Erythroblast (primary cell): ENCODE measurements around the gene STX8.

Experiments
- GATA1 ChIP-seq: IDR thresholded peaks from 2 replicates; pipeline ENCODE4 v1.6.1; 2011; ENCODE audit warnings: low read depth, mild to moderate bottlenecking, control low read depth, low read length, moderate library complexity
- POLR2A ChIP-seq: IDR thresholded peaks from 2 replicates; pipeline ENCODE4 v1.6.1; 2011; ENCODE audit warnings: mild to moderate bottlenecking, low read length

- TF ChIP-seq POLR2A (peak; percentile 61), GATA1 (no peak)
These were observed at the start of gene STX8 for GRCh38 chr17:9575381-9576101.
